ENCODE measurements around the gene PRM2.

GRCh38 chr16:11272484-11272883, 3.8 kb downstream of the PRM2 start:
- no peak for TF ChIP-seq REST (IDR thresholded peaks at IDR 0.05; ENCODE audit: insufficient read depth in 1 of 2, low read depth in 2 of 2, low read length in 2 of 2)
- no peak for TF ChIP-seq POLR2AphosphoS5 (IDR thresholded peaks at IDR 0.05; ENCODE audit: low read depth, low read length)
- no peak for TF ChIP-seq TAF1 (IDR thresholded peaks at IDR 0.05; ENCODE audit: borderline replicate concordance, insufficient read depth, low read length)

Measured in PFSK-1 (cell line).